Gastrocnemius medialis (tissue), 4 donors: ENCODE results near the gene FAT3.

Experiments used
- POLR2A ChIP-seq, 2 donors: fragments of 450-650 bp; IDR thresholded peaks; one replicate each; pipeline ENCODE4 v1.6.1; 2017; ENCODE audit warnings: antibody characterized with exemption in 2 of 2, mild to moderate bottlenecking in 2 of 2, moderate library complexity in 2 of 2
- TF ChIP-seq, protein P1 (sequence below), 5 experiments: fragments of 450-650 bp in 3 of 5; fragments of 200-600 bp in 2 of 5; sonication (generic) in 2 of 5; IDR thresholded peaks in 4 of 5; conservative IDR thresholded peaks in 1 of 5; 1 replicate in 4 of 5; 2 replicates in 1 of 5; pipeline ENCODE4 v1.5.1; 2016 to 2019; ENCODE audit warnings: antibody characterized with exemption in 5 of 5, mild to moderate bottlenecking in 3 of 5, moderate library complexity in 3 of 5

DNA sequence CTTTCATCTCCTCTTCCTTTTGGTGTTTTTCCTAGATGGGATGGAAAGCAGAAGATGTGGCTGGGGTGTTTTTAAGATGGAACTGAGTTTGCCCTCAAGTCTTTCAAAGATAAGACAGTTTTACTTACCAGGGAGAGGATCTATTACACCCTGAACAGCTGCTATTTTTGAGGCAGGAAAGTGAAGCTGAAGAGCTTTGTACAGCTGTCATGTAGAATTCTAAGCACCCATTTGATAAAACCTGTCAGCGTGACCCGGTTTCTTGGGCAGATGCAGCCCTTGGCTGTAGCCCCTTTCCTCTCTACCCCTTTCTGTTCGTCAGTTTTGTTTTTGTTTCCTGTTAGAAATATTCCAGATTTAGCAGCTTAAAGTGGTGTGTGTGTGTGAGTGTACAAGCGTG lies 35.2 kb downstream of the FAT3 start:
- TF ChIP-seq, protein P1, sequence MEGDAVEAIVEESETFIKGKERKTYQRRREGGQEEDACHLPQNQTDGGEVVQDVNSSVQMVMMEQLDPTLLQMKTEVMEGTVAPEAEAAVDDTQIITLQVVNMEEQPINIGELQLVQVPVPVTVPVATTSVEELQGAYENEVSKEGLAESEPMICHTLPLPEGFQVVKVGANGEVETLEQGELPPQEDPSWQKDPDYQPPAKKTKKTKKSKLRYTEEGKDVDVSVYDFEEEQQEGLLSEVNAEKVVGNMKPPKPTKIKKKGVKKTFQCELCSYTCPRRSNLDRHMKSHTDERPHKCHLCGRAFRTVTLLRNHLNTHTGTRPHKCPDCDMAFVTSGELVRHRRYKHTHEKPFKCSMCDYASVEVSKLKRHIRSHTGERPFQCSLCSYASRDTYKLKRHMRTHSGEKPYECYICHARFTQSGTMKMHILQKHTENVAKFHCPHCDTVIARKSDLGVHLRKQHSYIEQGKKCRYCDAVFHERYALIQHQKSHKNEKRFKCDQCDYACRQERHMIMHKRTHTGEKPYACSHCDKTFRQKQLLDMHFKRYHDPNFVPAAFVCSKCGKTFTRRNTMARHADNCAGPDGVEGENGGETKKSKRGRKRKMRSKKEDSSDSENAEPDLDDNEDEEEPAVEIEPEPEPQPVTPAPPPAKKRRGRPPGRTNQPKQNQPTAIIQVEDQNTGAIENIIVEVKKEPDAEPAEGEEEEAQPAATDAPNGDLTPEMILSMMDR (IDR thresholded peaks at IDR 0.05 in 4 of 5, conservative IDR thresholded peaks at IDR 0.05 in 1 of 5) = no peak
- no peak for TF ChIP-seq POLR2A (IDR thresholded peaks at IDR 0.05)
